Measurements from ENCODE around the gene PRKCH.

The PRKCH gene

GRCh38 chr14:61491876-61492434 is 170.6 kb downstream of the PRKCH start:
- H3K4me1 ChIP-seq (ENCODE audit: low read length), result peaks cover 5% of the 10 kb centered on the region
- no peak overlapping the region for H2AFZ ChIP-seq (ENCODE audit: low read depth, low read length)

GRCh38 chr14:61492474-61492873 is 171.1 kb downstream of the PRKCH start:
- Histone ChIP-seq H3K9me3 (ENCODE audit: insufficient read depth, low read length) (no peaks in the 10 kb centered on the region), H3K4me3 (ENCODE audit: low read length) (no peak overlapping the region), H3K27me3 (ENCODE audit: low read depth, low read length) (peaks cover 20% of the 10 kb centered on the region; the same call in 1 of the 2 replicates), H3K4me2 (ENCODE audit: low read length) (no peak overlapping the region), H2AFZ (ENCODE audit: low read depth, low read length) (no peak overlapping the region), H3K36me3 (replicated peaks; ENCODE audit: low read depth, low read length) (no peaks in the 10 kb centered on the region), H3K79me2 (ENCODE audit: low read length) (no peaks in the 10 kb centered on the region), H3K4me1 (ENCODE audit: low read length) (peaks cover 5% of the 10 kb centered on the region), H3K9ac (ENCODE audit: low read length) (no peak overlapping the region), H3K27ac (ENCODE audit: low read length) (no peak overlapping the region), H4K20me1 (ENCODE audit: insufficient read depth, low read length) (no peaks in the 10 kb centered on the region)
- TF ChIP-seq EZH2phosphoT487 (IDR thresholded peaks at IDR 0.05; ENCODE audit: low read depth) (no peak), CTCF (IDR thresholded peaks at IDR 0.05; ENCODE audit: low read depth, low read length) (no peak)

More at GRCh38 chr14:61491876-61492434, 170.6 kb downstream of the PRKCH start:
- H3K4me2 ChIP-seq (ENCODE audit: low read length), result no peak overlapping the region
- H3K27ac ChIP-seq (ENCODE audit: low read length), result no peak overlapping the region
- H4K20me1 ChIP-seq (ENCODE audit: insufficient read depth, low read length), result no peaks in the 10 kb centered on the region
- no peak overlapping the region for H3K9ac ChIP-seq (ENCODE audit: low read length)
- H3K36me3 ChIP-seq (replicated peaks; ENCODE audit: low read depth, low read length), result no peaks in the 10 kb centered on the region
- no peaks in the 10 kb centered on the region for H3K9me3 ChIP-seq (ENCODE audit: insufficient read depth, low read length)
- peaks cover 20% of the 10 kb centered on the region; the same call in 1 of the 2 replicates for H3K27me3 ChIP-seq (ENCODE audit: low read depth, low read length)
- no peaks in the 10 kb centered on the region for H3K79me2 ChIP-seq (ENCODE audit: low read length)
- TF ChIP-seq CTCF (IDR thresholded peaks at IDR 0.05; ENCODE audit: low read depth, low read length) (no peak), EZH2phosphoT487 (IDR thresholded peaks at IDR 0.05; ENCODE audit: low read depth) (no peak)
- no peak overlapping the region for H3K4me3 ChIP-seq (ENCODE audit: low read length)

GRCh38 chr14:61493239-61493638 is 171.9 kb downstream of the PRKCH start:
- no peak overlapping the region for H3K4me3 ChIP-seq (ENCODE audit: low read length)

GRCh38 chr14:61494018-61494417 is 172.6 kb downstream of the PRKCH start:
- TF ChIP-seq EZH2phosphoT487 (IDR thresholded peaks at IDR 0.05; ENCODE audit: low read depth) (no peak), CTCF (IDR thresholded peaks at IDR 0.05; ENCODE audit: low read depth, low read length) (no peak)
- peaks cover 9% of the 10 kb centered on the region for H3K4me1 ChIP-seq (ENCODE audit: low read length)
- no peak overlapping the region for H2AFZ ChIP-seq (ENCODE audit: low read depth, low read length)
- H3K36me3 ChIP-seq (replicated peaks; ENCODE audit: low read depth, low read length), result no peaks in the 10 kb centered on the region
- no peak overlapping the region for H3K4me2 ChIP-seq (ENCODE audit: low read length)
- H3K79me2 ChIP-seq (ENCODE audit: low read length), result no peaks in the 10 kb centered on the region
- H3K27ac ChIP-seq (ENCODE audit: low read length), result no peak overlapping the region
- H3K9me3 ChIP-seq (ENCODE audit: insufficient read depth, low read length), result no peaks in the 10 kb centered on the region
- peaks cover 20% of the 10 kb centered on the region; the same call in 1 of the 2 replicates for H3K27me3 ChIP-seq (ENCODE audit: low read depth, low read length)
- H3K9ac ChIP-seq (ENCODE audit: low read length), result no peak overlapping the region
- no peaks in the 10 kb centered on the region for H4K20me1 ChIP-seq (ENCODE audit: insufficient read depth, low read length)
- no peak overlapping the region for H3K4me3 ChIP-seq (ENCODE audit: low read length)

More at GRCh38 chr14:61493239-61493638, 171.9 kb downstream of the PRKCH start:
- peaks cover 20% of the 10 kb centered on the region; the same call in 1 of the 2 replicates for H3K27me3 ChIP-seq (ENCODE audit: low read depth, low read length)
- H3K9me3 ChIP-seq (ENCODE audit: insufficient read depth, low read length), result no peaks in the 10 kb centered on the region
- H3K79me2 ChIP-seq (ENCODE audit: low read length), result no peaks in the 10 kb centered on the region
- no peak overlapping the region for H3K4me2 ChIP-seq (ENCODE audit: low read length)
- H3K36me3 ChIP-seq (replicated peaks; ENCODE audit: low read depth, low read length), result no peaks in the 10 kb centered on the region
- H2AFZ ChIP-seq (ENCODE audit: low read depth, low read length), result no peak overlapping the region
- peaks cover 5% of the 10 kb centered on the region for H3K4me1 ChIP-seq (ENCODE audit: low read length)
- no peak overlapping the region for H3K9ac ChIP-seq (ENCODE audit: low read length)
- no peaks in the 10 kb centered on the region for H4K20me1 ChIP-seq (ENCODE audit: insufficient read depth, low read length)
- no peak overlapping the region for H3K27ac ChIP-seq (ENCODE audit: low read length)
- TF ChIP-seq EZH2phosphoT487 (IDR thresholded peaks at IDR 0.05; ENCODE audit: low read depth), result no peak
- TF ChIP-seq CTCF (IDR thresholded peaks at IDR 0.05; ENCODE audit: low read depth, low read length), result no peak
